Activated CD8-positive, alpha-beta memory T cell treated with anti-CD3 and anti-CD28 coated beads, Interleukin-2, amount 50 U/mL, for 1 hour (primary cell): Measurements from ENCODE around the gene STX7.
"Not testable (repeated sequence)": the region's sequence is repeated elsewhere in the genome, so short reads cannot be mapped to it uniquely, and the experiment has no call there.

ENCODE experiments used
- DNase-seq: peaks from one replicate; pipeline ENCODE4 v3.0.0-alpha.2; 2020; ENCODE audit errors: extremely low read depth

STX7 gene, protein sequence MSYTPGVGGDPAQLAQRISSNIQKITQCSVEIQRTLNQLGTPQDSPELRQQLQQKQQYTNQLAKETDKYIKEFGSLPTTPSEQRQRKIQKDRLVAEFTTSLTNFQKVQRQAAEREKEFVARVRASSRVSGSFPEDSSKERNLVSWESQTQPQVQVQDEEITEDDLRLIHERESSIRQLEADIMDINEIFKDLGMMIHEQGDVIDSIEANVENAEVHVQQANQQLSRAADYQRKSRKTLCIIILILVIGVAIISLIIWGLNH

DNA sequence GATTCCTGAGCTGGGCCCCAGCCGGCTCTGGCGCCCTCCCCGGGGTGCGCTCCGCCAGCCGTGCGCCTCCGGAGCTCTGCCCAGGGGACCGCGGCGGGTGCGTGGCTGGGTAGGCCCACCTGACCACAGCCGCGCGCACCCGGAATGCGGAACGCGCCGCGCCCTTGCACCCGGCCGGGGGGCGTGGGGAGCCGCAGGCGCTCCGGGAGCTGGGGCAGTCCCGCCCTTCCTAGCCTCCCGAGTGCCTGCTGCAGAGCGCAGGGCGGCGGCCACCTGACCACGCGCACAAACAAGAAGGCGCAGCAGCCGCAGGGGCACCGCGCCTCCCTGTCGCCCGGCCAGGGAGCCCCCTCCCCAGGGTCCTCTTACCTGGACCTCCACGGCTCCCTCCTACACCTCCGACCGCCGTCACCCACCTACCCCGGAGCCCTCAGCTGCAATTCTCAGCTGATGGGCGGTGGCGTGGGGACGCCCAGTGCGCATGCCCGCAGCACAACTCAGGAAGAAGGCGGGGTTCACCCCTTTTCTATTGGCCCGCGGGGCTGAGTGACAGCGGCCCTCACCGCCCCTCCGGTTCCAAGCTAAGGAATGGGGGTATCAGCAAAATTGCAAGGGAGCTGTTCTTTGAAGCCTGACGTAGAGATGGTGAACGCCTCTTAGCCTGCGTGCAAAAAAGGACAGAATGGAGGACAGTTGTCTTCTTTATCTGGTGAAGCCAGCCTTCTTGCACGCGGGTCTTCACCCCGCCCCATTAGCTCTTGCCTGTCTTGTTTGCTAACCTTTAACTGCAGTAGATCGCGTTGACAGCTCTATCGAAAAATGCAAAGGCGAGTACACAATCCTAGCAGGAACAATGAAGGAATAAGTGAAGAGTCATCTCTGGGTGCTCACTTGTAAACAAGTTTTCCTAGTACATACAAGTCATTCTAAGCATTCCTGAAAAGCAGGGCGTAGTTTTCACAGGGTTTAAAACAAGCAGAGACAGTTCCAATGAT lies at the start of gene STX7:
TSS of gene STX7 (minus strand) at position 479 of the 995 bp plus-strand sequence. CDS start 9,586 bp downstream, outside the sequence.
- DNase-seq: peak; percentile 57

DNA sequence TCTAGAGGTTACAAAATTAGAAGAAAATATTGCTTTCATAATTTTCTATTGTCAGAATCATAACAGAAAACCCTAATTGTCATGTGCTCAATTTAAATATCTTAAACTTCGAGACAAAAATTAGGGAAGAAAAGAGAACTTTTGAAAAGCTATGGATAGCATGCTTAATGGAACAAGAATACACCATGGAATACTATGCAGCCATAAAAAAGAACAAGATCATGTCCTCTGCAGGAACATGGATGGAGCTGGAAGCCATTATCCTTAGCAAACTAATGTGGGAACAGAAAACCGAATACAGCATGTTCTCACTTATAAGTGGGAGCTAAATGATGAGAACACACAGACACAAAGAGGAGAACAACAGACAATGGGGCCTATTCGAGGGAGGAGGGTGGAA lies 47.2 kb upstream of the STX7 start:
- DNase-seq: not testable (repeated sequence)

DNA sequence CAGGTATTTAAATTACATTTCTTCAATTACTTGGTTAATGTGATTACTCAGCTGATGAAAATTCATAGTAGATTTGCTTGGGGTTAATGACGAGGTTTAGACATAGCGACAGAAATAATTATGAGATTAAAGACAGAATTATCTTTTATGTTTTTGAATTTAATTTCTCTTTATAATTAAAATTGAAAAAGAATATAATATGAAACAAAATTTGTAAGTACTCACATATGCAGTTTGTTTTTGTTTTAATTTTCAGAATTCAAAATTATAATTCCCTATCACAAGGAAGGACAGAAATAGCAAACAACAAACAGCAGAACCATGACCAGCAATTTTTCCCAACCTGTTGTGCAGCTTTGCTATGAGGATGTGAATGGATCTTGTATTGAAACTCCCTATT lies 39.5 kb upstream of the STX7 start, which contains the start of gene TAAR8:
TSS of gene TAAR8 (plus strand) at position 301 of the 400 bp plus-strand sequence. CDS start at position 322, 21 bp downstream.
- no peak for DNase-seq

DNA sequence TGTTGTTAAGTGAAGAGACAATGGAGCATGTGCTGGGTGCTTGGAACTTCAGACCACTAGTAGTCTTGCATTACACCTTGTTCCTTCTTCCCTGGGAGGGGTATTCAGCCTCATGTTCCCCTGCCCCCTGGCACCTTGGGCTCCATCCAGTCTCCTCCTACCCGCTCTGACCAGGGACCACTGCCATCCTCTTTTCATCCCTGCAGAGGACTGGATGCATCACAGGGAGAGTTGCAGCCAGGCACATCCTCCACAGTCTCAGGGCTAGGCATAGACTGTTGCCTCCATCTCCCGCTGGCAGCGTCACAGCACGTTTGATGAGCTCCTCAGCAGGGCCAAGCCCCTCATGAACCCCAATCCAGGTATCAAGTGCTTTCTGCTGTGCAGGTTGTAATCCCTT lies 38.3 kb upstream of the STX7 start:
- DNase-seq: no peak

DNA sequence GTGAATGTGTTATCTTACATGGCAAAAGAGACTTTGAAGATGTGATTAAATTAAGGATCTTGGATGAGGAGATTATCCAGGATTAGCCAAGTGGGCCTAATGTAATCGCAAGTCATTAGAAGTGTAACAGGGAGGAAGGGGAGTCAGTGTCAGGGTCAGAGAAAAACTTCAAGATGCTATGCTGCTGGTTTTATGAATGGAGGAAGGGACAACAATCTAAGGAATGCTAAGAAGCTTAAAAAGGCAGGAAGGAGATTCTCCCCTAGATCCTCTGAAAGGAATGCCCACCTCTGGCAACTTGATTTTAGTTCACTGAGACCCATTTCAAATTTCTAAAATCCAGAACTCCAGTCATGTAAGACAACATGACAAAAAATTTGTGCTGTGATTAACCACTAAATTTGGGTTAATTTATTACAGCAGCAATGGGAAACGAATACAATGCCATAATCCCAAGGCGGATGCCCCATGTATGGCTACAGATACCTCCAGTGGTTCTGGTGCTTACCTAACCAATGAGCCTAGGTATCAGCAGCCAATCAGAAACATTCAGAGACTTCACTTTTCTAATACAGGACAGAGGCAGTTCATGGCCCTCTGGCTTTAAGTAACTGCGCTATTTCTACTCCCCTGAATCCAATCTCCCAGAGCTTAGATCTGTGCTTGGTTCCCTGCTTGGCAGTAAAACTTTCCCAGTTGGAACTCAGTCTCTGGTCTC lies 36.0 kb upstream of the STX7 start:
- DNase-seq: no peak

DNA sequence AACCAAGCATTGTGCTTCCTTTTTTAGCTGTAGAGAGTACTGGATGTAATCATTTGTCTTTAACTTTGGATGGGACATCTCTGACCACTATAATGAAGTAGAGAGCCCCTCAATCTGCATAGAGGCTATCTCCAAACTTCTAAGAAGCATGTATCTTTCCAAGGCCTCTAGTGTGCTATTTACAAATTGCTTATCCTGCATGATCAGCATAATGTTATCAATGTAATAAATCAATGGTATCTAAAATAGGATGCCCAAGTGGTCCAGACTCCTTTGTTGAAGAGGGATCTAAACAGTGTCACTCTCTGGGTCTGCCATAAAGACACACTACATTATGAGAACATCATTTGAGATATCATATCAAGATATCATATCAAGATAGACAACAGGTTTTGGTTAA lies 31.9 kb upstream of the STX7 start:
- DNase-seq: no peak

DNA sequence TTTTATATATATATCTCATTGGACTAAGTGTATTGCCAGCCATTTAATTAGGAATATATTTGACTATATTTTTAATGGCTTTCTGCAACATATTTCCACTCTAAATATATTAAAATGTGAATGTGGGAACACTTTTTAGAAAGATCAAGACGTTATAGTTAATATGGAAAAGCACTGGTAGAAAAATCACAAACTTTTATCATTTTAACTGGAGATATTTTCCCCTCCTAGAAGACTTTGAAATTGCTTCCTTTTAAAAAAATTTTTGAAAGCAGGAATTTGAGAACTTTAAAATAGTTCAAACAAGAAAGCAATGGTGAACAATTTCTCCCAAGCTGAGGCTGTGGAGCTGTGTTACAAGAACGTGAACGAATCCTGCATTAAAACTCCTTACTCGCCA lies 25.1 kb upstream of the STX7 start, which contains the start of gene TAAR9:
TSS of gene TAAR9 (plus strand) at position 301 of the 400 bp plus-strand sequence. CDS start at position 314, 13 bp downstream.
- DNase-seq: no peak

DNA sequence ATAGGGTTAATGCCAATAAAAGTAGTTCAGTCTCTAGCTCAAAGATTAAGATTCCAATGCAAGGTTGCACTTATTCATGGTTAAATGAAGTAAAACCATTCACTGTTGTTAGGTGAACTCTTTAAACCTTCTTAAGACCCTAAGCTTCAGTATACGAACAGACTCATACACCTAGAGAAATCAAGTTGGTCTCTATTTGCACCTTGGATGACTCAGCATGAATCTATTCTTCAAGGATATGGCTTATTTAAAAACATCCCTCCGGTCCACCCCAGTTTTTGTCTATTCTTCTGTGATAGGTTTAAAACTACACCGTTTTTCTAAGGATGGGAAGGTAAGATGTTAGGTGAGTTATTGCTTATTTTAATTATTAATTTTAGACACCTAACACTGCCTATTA lies 24.2 kb upstream of the STX7 start:
- DNase-seq: no peak

DNA sequence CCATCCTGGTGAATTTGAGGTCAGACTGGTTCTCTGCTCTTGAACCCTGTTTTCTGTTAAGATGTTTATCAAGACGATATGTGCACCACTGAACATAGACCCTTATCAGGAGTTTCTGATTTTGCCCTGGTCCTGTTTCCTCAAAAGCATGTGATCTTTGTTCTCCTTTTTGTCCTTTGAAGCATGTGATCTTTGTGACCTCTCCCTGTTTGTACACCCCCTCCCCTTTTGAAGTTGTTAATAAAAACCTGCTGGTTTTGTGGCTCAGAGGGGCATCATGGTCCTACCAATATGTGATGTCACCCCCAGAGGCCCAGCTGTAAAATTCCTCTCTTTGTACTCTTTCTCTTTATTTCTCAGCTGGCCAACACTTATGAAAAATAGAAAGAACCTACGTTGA lies 21.6 kb upstream of the STX7 start:
- DNase-seq: not testable (repeated sequence)

DNA sequence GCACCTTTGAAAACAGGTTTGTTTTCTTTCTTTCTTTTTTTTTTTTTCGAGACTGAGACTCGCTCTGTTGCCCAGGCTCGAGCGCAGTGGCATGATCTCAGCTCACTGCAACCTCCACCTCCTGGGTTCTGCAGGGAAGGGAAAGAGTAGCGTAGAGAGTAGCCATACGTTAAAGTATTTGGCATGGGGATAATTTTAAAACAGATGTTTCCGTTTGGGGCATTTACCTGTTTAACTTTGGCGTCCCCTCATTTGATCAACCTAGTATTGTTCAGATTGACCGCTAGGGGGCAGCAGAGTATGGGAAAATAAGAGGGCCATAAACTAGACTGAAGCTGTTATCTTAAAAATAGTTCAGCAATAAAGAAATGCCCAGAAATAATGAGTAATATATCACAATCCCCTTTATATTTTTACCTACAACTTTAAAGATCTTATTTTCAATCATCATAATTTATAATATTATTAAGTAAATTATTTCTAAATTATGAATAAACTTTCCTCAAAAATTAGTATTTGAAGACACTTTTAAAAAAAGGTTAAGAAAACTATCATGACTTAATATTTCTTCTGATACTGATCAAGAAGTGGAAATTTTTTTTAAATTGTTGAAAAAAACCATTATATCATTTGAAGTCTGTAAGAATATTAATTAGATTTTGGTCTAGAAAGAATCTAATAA lies 17.5 kb upstream of the STX7 start:
- DNase-seq: peak; percentile 50

DNA sequence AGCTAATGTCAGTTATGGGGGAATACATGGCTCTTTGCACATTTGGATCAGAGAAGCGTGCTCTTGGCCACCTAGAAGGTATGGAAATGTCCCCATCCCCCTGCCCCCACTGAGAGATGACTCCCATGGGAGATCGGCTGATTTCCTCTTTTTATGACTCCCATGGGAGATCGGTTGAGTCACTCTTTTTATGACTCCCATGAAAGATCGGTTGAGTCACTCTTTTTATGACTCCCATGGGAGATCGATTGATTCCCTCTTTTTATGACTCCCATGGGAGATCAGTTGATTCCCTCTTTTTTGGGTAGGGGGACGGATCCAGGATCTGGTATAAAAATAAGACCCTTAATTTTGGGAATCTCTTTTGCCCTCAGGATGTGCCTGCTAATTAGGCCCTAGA lies 14.9 kb upstream of the STX7 start:
- DNase-seq: no peak

DNA sequence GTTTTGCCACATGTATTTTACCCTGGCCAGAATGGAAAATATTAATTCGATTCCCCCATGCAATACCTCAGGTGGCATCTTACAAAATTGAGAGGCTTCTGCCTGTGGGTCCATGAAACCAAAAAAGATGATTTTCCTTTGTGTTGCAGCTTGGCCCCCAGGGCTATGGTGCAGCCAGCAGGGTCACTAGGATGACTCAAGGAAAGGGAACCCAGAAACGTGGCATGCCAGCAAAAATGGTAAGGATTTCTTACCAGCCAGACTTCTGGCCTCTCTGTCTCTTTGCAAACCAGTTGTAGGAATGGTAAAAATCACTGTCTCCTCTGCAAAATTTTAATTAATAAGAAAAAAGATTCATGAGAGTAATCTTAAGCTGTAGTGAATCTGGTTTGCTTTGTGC lies 13.5 kb upstream of the STX7 start:
- no peak for DNase-seq

DNA sequence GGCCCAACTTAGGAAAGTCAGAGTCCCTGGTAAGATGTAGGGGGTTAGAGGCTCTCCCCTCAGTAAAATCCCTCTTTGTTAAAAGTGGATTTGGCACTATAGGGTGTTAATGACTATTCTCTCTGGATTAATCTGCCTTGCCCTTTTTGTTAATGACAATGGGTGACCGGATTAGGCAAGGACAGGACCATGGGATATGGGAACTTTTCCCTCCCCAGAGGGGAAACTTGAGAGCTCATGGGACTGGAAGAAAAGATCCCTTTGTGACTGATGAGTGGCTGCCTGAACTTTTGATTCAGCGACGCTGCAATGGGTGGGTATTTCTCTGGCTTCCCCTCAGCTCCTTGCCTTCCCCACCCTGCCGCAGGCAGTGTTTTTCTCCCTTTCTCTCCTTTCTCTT lies 12.9 kb upstream of the STX7 start:
- DNase-seq: no peak

DNA sequence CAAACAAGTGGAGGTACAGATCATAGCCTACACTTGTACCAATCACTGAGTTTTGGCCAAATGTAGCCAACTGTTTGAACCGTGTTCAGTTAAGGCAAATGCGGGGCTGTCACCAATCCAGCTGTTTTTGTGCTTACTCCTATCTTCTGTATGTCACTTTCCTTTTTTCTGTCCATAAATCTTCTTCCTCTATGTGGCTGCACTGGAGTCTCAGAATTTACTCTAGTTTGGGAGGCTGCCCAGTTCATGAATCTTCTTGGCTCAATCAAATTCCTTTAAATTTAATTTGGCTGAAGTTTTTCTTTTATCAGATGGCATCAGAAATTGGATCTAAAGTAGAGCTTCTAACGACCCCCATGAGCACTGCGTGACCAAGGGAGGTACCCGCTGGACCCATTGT lies 11.7 kb upstream of the STX7 start:
- DNase-seq: no peak

DNA sequence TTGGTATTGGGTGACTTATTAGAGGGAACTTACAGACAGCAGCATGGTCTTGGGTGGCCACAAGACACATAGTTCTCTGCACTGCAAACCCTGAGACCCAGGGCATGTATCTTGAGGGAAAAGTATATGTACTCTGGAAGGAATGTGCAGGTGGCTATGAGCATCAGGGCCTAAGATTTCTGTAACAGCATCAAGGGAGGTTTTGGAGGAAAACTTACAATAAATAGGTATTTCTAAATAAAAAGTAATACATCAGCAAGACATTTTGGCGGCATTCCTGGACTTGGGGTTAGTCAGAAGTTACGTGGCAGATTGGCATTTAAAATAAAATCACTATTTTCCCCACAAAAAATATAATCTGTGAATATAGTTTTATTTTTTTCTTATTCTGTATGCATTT lies 8.0 kb upstream of the STX7 start:
- no peak for DNase-seq

DNA sequence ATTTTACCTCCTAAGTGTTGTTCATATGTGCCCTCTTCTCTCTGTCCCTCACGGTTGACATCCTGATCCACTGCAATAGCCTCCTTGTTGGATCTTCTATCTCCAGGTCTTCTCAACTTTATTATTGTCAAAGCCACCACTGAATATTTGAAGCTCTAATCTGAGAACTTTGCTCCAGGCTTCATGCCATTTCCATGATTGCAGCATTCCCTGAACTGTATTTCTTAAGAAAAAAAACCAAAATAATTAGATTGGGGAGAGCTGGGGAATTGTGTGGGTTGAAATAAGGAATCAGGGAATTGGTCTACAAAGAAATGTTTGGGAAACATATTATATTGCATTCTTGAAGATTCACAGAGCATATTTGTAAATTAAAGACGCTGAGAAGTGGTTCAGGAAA lies 2.5 kb upstream of the STX7 start:
- no peak for DNase-seq

DNA sequence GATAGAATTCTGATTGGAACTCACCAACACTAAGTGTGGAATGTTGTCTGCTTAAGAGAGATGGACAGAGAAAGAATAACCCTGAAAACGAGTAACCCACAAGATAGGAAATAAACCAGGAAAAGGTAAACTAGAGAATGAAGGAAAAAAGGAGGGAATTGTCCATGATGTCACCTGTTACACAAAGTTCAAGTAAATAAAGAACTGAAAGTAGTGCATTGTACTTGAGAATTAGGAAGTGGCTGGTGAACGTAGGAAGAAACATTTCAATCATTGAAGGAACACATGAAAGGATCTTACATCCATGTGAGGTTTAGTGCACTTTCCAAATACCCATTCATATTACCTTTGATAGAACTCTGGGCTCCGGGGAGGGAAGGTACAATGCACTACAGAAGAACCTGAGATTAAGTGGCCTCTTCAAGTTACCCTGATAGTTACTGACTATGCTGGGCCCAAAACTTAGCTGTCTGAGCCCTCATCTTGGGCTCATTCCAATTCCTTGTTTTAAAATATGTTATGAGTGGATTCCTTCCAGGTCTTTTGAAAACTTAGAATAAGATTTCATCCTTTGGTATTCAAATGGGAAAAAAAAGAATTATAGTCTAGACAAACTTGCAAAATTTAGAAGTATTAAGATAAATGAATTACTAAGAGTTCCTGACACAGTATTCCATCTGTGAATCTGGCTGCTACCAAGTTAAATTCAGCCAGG lies 1.1 kb upstream of the STX7 start:
- DNase-seq: no peak

DNA sequence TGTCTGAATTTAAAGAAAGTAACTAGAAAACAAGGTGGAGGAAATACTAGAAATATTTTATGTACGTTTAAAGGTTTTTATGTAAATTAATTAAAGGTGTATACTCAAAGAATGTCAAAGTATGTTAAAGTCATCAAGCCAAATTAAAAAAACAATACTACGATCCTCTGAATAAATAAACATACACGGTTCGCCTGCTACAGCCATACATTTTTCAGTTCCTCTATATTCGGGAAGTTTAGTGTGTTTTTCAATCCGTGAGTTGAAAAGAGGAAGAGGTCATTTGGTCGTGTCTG lies 626 bp downstream of the STX7 start:
- no peak for DNase-seq

DNA sequence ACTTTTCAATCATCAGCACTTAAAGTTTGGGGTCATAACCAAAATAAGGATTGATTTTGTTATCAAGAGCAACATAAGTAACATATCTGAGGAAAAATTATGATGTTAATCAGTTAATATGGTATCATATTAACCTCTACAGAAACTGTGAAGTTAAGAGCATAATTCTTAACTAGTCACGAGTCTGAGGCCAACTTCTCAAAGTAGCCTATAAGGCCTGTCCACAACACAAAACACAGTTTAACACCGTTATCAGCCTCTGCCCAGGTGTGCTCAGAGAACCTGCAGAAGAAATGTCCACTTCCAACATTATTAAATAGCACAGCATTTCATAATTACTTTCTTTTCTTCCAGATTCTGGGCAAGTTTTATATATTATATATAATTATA lies 1.1 kb downstream of the STX7 start:
- no peak for DNase-seq

DNA sequence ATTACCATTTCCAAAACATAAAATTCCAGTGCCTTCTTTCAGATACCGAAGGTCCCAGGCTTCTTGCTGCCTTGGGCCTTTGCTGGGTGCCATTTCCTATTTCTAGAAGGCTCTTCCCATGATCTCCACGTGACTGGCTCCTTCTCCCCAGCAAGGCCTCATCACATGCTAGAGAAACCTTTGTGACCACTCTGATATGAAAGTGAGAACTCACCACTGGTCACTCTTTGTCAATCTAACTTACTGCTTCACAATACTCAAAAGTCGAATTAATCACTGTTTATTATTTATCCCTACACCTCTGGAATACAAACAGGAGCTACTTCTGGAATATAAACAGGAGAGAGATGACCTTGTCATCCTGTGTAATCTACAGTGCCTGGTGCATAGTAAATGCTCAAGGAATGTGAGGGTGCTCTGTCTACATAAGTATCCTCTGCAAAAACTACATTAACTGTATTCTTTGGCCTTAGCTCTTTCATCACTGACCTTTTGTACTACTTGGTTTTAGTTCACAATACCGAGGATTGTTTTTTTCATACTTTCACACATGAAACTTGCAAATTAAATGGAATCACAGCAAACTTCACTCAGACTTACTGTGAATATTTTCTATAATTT lies 1.6 kb downstream of the STX7 start:
- DNase-seq: no peak
